Activated T-helper 1 cell treated with anti-CD3 and anti-CD28 coated beads, Interleukin-12 subunit alpha, Interleukin-12 subunit beta, Interleukin-2, Interleukin-4 antibody, amounts not matched to agents 30 ng/mL and 10 ng/mL and 1 ng/mL, durations not matched to agents 14 hours and 24 hours and 36 hours (primary cell): ENCODE measurements around the gene NOX5. TPM values are rescaled to one million over a fixed set of nuclear protein-coding genes. Genes with fewer than 3 reads are reported as not detected.

Source experiments
- DNase-seq: peaks from one replicate; pipeline ENCODE4 v3.0.0; 2021; ENCODE audit warnings: low spot score
- H3K27ac Mint-ChIP-seq: one replicate; pipeline ENCODE4 v1.8.0; 2021; ENCODE audit warnings: mild to moderate bottlenecking, mixed read lengths
- H3K27me3 Mint-ChIP-seq: one replicate; pipeline ENCODE4 v1.8.0; 2022; ENCODE audit warnings: mild to moderate bottlenecking, moderate library complexity, mixed read lengths; ENCODE audit not compliant: insufficient read depth
- H3K36me3 Mint-ChIP-seq: one replicate; pipeline ENCODE4 v1.8.0; 2021; ENCODE audit warnings: low read depth, mixed read lengths
- H3K4me1 Mint-ChIP-seq: one replicate; pipeline ENCODE4 v1.8.0; 2021; ENCODE audit warnings: low read depth, mixed read lengths
- H3K4me3 Mint-ChIP-seq: one replicate; pipeline ENCODE4 v1.8.0; 2021; ENCODE audit warnings: mild to moderate bottlenecking, moderate library complexity, mixed read lengths
- H3K9me3 Mint-ChIP-seq: one replicate; pipeline ENCODE4 v1.8.0; 2021; ENCODE audit warnings: mixed read lengths
- intact Hi-C: fragments of 100-400 bp; cut with micrococcal nuclease; formaldehyde crosslinking; loops from one replicate; pipeline ENCODE4 v1.15.1; 2024
- total RNA-seq: library from RNA; stranded (reverse); gene quantifications from 2 replicates; pipeline ENCODE4 v1.2.3, GENCODE V29; 2022

The NOX5 gene
- total RNA-seq, 1 donor from 2014 or later: 0.03 TPM

- Mint-ChIP-seq H3K4me1 (peaks cover 7% of the 10 kb centered on the region), H3K4me3 (no peak overlapping the region), H3K9me3 (peaks cover 8% of the 10 kb centered on the region), H3K27ac (no peak overlapping the region), H3K36me3 (peaks cover 1% of the 10 kb centered on the region), H3K27me3 (peaks cover 35% of the 10 kb centered on the region)
- intact Hi-C loops: no loop called here
- no peak for DNase-seq
Observed at GRCh38 chr15:69072906-69073305, 58.4 kb downstream of the NOX5 start.

GRCh38 chr15:69074001-69074842 lies 59.7 kb downstream of the NOX5 start:
- Mint-ChIP-seq H3K9me3 (no peaks in the 10 kb centered on the region), H3K4me3 (no peak overlapping the region), H3K27me3 (peaks cover 36% of the 10 kb centered on the region), H3K36me3 (peaks cover 1% of the 10 kb centered on the region), H3K27ac (no peak overlapping the region), H3K4me1 (peaks cover 7% of the 10 kb centered on the region)
- no peak for DNase-seq
- intact Hi-C loops: no loop called here

GRCh38 chr15:69074843-69075224 lies 60.3 kb downstream of the NOX5 start:
- peaks cover 40% of the 10 kb centered on the region for H3K27me3 Mint-ChIP-seq
- H3K9me3 Mint-ChIP-seq: no peaks in the 10 kb centered on the region
- intact Hi-C loops: no loop called here
- H3K4me3 Mint-ChIP-seq: no peak overlapping the region
- peaks cover 7% of the 10 kb centered on the region for H3K4me1 Mint-ChIP-seq
- H3K27ac Mint-ChIP-seq: no peak overlapping the region
- H3K36me3 Mint-ChIP-seq: peaks cover 1% of the 10 kb centered on the region
- DNase-seq: no peak

- intact Hi-C loops: no loop called here
- DNase-seq: no peak
- H3K4me1 Mint-ChIP-seq: peaks cover 7% of the 10 kb centered on the region
- no peak overlapping the region for H3K27ac Mint-ChIP-seq
- H3K27me3 Mint-ChIP-seq: peaks cover 40% of the 10 kb centered on the region
- H3K4me3 Mint-ChIP-seq: no peak overlapping the region
- no peaks in the 10 kb centered on the region for H3K9me3 Mint-ChIP-seq
- H3K36me3 Mint-ChIP-seq: peaks cover 1% of the 10 kb centered on the region
Observed at GRCh38 chr15:69075440-69075839, 60.9 kb downstream of the NOX5 start.

- H3K4me1 Mint-ChIP-seq: peaks cover 7% of the 10 kb centered on the region
Observed at GRCh38 chr15:69076756-69077155, 62.3 kb downstream of the NOX5 start.

GRCh38 chr15:69078638-69079037 lies 64.1 kb downstream of the NOX5 start:
- DNase-seq: no peak
- H3K4me3 Mint-ChIP-seq: no peak overlapping the region
- H3K36me3 Mint-ChIP-seq: peaks cover under 1% of the 10 kb centered on the region
- no peak overlapping the region for H3K27ac Mint-ChIP-seq
- H3K4me1 Mint-ChIP-seq: peaks cover 3% of the 10 kb centered on the region
- intact Hi-C loops: no loop called here
- H3K27me3 Mint-ChIP-seq: peaks cover 34% of the 10 kb centered on the region
- no peaks in the 10 kb centered on the region for H3K9me3 Mint-ChIP-seq

More at GRCh38 chr15:69076756-69077155, 62.3 kb downstream of the NOX5 start:
- no peaks in the 10 kb centered on the region for H3K9me3 Mint-ChIP-seq
- no peak overlapping the region for H3K4me3 Mint-ChIP-seq
- no peak overlapping the region for H3K27ac Mint-ChIP-seq
- H3K27me3 Mint-ChIP-seq: peaks cover 43% of the 10 kb centered on the region
- peaks cover 1% of the 10 kb centered on the region for H3K36me3 Mint-ChIP-seq
- intact Hi-C loops: no loop called here
- no peak for DNase-seq

- no peaks in the 10 kb centered on the region for H3K9me3 Mint-ChIP-seq
- H3K27ac Mint-ChIP-seq: no peak overlapping the region
- H3K27me3 Mint-ChIP-seq: peaks cover 19% of the 10 kb centered on the region
- intact Hi-C loops: no loop called here
- no peaks in the 10 kb centered on the region for H3K36me3 Mint-ChIP-seq
- DNase-seq: no peak
- H3K4me3 Mint-ChIP-seq: no peak overlapping the region
- no peaks in the 10 kb centered on the region for H3K4me1 Mint-ChIP-seq
Observed at GRCh38 chr15:69080295-69081248, 66.1 kb downstream of the NOX5 start.

GRCh38 chr15:69081310-69082004 lies 67.0 kb downstream of the NOX5 start:
- no peaks in the 10 kb centered on the region for H3K4me1 Mint-ChIP-seq

GRCh38 chr15:69082021-69082502 lies 67.6 kb downstream of the NOX5 start:
- peaks cover 16% of the 10 kb centered on the region for H3K27me3 Mint-ChIP-seq
- no peak for DNase-seq
- H3K27ac Mint-ChIP-seq: no peak overlapping the region
- H3K4me3 Mint-ChIP-seq: no peak overlapping the region
- intact Hi-C loops: no loop called here
- no peaks in the 10 kb centered on the region for H3K9me3 Mint-ChIP-seq
- H3K36me3 Mint-ChIP-seq: no peaks in the 10 kb centered on the region
- H3K4me1 Mint-ChIP-seq: no peaks in the 10 kb centered on the region

More at GRCh38 chr15:69081310-69082004, 67.0 kb downstream of the NOX5 start:
- Mint-ChIP-seq H3K4me3 (no peak overlapping the region), H3K9me3 (no peaks in the 10 kb centered on the region), H3K27ac (no peak overlapping the region), H3K27me3 (peaks cover 16% of the 10 kb centered on the region), H3K36me3 (no peaks in the 10 kb centered on the region)
- DNase-seq: no peak
- intact Hi-C loops: no loop called here

- H3K27me3 Mint-ChIP-seq: peaks cover 19% of the 10 kb centered on the region
- H3K27ac Mint-ChIP-seq: no peak overlapping the region
- H3K4me1 Mint-ChIP-seq: no peaks in the 10 kb centered on the region
- no peaks in the 10 kb centered on the region for H3K9me3 Mint-ChIP-seq
- no peak overlapping the region for H3K4me3 Mint-ChIP-seq
- DNase-seq: no peak
- H3K36me3 Mint-ChIP-seq: no peaks in the 10 kb centered on the region
- intact Hi-C loops: no loop called here
Observed at GRCh38 chr15:69082554-69082953, 68.1 kb downstream of the NOX5 start.

GRCh38 chr15:69084404-69085030 lies 70.0 kb downstream of the NOX5 start:
- intact Hi-C loops: no loop called here
- Mint-ChIP-seq H3K4me3 (no peak overlapping the region), H3K27me3 (peaks cover 18% of the 10 kb centered on the region), H3K36me3 (no peaks in the 10 kb centered on the region), H3K9me3 (no peaks in the 10 kb centered on the region), H3K27ac (peak overlapping the region; percentile 5), H3K4me1 (no peaks in the 10 kb centered on the region)
- DNase-seq: no peak
